Activated T-cell treated with anti-CD3 and anti-CD28 coated beads, Interleukin-2, amount 50 U/mL, for 1 hour (primary cell): ENCODE measurements around the gene SETBP1.

Experiments used
- DNase-seq: peaks from one replicate; pipeline ENCODE4 v3.0.0-alpha.2; 2020

SETBP1 gene

DNA sequence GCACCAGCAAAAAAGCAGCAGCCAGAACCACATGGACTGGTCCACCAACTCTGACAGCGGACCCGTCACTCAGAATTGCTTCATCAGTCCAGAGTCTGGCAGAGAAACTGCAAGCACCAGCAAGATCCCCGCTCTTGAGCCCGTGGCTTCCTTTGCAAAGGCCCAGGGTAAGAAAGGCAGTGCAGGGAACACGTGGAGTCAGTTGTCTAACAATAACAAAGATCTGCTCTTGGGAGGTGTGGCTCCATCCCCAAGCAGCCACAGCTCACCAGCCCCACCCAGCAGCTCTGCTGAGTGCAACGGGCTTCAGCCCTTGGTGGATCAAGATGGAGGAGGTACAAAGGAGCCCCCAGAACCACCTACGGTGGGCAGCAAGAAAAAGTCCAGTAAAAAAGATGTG, 269.3 kb downstream of the SETBP1 start:
- DNase-seq, result no peak

DNA sequence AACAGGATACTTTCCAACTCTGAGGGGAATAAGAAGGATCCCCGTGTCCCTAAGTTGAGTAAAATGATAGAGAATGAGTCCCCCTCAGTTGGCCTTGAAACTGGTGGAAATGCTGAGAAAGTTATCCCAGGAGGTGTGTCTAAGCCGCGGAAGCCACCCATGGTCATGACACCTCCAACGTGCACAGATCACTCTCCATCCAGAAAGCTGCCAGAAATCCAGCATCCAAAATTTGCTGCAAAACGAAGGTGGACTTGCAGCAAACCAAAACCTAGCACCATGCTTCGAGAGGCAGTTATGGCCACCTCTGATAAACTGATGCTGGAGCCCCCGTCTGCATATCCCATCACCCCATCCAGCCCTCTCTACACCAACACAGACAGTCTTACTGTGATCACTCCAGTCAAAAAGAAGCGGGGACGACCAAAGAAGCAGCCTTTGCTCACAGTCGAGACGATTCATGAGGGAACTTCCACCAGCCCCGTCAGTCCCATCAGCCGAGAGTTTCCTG, 270.1 kb downstream of the SETBP1 start:
- DNase-seq, result no peak

DNA sequence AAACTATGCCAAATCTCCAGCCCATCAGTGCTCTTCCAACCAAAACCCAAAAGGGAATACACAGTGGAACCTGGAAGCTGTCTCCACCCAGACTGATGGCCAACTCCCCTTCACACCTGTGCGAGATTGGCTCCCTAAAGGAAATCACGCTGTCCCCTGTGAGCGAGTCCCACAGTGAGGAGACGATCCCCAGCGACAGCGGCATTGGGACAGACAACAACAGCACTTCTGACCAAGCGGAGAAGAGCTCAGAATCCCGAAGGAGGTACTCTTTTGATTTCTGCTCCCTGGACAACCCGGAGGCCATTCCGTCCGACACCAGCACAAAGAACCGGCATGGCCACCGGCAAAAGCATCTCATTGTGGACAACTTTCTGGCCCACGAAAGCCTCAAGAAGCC, 271.1 kb downstream of the SETBP1 start:
- DNase-seq, result no peak

DNA sequence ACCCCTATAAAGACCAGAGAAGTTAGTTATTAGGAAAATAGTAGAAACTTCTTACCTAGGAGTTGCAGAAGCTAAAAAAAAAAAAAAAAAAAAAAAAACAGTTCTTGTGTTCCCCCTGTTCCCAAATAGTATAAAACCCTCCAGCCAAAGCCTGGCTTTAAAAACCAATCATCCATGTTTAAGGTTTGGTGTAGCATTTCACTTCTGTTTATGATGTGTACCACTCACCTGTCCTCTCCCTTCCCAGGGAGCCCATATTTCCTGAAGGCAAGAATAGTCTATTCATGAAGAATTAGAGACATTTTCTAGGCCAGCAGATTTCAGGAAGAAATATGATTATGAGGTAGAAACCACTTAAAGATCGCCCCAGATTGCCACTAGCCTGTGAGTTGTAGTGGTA, 273.6 kb downstream of the SETBP1 start:
- DNase-seq, result no peak

DNA sequence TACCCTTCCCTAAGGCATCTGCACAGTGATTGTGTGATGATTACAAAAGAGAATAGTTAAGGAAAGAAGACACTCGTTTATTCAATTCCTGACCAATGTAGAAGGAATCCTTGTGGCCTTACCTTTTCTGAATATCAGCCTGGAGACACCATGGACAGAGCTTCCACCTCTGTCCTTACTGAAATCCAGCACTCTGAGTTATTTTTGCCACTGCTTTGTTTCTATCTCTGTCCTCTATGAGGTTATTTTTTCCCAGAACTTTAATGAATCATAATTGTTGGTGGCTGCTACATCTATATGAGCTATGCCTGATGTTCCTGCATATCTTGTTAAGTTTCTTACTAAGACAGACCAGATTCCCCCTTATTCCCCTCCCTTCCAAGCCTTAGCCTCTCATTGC, 275.1 kb downstream of the SETBP1 start:
- no peak for DNase-seq

DNA sequence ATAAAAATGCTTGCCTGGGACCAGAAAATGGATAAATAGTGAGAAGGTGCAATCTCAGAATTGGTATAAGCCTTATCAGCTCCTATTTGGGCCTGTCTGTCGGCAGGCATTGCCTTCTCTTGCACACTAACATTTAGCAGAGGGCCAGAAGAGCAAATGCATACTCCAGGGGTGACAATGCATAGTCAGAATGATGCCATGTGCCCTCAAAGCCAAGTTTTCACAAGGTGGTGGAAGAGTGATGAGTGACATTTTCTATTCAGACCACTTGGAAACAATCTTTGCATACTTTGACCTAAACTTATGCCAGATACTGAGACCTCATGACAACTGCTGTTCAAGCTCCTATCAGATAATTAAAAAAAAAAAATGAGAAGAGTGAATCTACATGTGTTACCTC, 276.3 kb downstream of the SETBP1 start:
- DNase-seq, result no peak

DNA sequence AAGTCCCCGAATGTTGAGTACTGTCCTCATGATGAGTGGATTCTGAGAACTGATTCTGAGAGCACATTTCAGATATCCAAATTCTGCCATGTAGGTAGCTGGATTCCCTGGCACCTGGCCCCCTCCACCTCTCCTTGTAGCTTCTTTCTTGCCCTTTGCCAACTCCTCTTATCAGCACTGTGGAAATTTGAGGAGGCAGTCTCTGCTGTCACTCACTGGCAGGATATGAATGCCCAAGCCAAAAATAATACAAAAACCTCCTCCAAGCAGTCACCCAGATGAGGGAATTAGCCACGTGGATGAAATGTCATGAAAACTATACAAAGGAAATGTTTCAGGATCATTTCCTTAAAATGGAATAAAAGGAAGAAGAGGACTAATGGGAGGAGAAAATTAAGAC, 276.8 kb downstream of the SETBP1 start:
- no peak for DNase-seq

DNA sequence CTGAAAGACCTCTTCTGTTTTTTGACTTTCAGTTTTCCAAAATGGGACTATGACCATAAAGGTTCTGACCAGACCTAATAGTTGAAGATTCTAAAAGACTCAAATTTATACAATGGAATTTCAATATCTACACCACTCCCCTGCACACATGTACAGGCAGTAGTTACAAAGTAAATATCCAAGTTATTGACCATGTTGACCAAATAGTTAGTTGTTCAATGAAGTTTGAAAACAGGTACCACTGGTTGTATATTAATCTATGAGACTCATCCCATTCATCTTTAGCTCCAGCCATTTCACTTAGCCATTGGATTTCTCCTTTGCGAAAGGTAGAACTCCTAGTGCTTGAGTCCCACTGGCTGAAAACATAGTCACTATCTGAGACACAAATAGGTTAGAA, 277.4 kb downstream of the SETBP1 start:
- DNase-seq, result no peak

DNA sequence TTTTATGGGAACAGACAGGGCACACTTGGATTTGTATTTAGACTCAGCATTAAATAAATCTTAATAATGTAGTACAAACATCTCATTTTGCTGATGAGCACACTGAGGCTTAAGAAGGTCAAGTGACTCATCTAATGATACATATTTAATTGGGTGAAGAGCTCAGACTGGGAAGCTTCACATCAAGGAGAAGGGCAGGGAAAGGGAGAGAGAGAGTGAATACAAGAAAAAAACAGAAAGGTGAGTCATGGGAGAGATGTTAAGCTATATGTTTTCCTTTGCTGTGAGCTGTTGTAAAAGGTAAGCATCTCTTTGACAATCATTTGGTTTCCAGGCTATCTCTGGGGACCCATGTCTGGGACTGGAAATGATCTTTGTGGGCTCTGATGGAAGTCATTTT, 277.8 kb downstream of the SETBP1 start:
- no peak for DNase-seq

DNA sequence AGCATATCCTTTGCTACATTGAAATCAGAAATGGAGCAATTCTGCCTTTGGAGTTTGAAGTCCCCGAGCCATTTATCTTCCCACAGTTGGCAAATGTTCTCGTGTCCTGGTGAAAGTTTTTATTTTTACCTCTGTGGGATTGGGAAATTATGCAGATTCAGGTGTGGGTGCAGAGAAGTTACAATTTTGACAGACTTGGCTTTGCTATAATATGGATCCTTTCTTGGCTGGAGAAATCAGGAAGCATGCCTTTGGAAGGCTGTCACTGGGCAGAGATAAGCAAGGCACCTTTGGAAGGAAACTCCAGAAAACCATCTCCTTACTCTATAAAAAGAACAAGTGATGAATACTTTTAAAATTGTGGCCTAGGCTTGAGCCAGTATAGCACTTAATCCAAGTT, 278.3 kb downstream of the SETBP1 start:
- DNase-seq, result no peak

DNA sequence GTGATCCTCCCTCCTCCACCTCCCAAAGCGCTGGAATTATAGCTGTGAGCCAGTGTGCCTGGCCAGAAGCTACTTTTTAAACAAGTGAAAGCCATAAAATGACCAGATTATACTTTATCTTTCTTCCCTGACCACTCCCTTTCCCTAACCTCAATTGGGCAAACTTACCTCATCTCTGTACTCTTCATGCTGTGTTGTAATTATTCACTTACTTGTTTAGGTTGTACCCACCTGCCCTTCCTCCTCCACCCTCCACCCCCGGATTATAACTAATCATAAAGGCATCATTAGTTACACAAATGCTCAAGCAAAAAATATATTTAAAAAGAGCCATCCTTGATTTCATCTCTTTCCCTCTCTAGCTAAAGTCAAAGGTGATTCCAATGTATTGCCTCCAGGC, 279.9 kb downstream of the SETBP1 start:
- DNase-seq, result no peak

DNA sequence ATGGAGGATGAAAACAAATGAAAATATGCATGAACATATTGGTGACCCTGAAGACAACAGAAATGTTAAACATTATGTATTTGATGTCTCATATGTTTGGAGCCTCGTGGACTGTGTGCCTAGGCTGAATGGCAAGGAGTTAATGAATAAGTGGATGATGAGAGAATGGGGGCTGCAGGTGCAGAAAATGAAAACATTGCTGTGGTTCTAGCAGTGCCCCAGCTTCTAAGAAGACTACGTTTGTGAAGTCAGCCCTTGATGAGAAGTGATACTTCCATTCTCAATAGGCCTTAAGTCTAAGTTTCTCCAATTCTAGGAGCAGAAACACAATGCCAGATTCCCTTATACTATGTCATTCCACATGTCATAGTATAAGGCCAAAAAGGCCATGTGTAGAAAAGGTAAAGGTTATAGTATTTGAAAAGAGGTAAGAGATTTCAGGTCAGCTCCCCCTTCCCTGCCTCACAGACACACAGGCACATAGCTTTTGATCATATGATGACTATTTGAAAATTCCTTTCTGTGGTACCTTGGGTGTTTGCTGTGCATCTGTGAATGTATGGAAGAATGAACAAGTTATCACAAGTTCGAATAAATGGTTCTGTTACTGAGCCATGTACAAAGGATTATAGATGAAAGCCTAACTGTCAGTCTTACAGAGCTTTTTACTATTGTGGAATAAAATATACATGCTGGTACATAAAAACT, 280.8 kb downstream of the SETBP1 start:
- no peak for DNase-seq

DNA sequence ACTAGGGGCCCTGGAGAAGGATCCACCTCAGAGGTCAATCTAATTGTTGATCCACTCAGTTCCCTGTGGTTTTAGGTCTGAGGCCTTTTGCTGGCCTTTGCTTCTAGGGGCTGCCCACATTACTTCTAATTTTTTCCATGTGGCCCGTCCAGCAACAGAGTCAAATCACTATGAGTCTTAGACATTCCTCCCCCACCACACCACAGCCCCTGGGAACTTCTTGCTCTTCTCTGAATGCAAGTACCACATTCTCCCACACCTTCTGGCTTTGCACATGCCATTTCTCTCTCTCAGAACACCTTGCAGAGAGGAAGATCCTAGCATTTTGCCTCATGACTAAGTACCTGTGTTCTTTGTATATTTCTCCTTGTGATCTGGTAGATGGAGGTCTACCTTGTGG, 286.9 kb downstream of the SETBP1 start:
- DNase-seq, result no peak

DNA sequence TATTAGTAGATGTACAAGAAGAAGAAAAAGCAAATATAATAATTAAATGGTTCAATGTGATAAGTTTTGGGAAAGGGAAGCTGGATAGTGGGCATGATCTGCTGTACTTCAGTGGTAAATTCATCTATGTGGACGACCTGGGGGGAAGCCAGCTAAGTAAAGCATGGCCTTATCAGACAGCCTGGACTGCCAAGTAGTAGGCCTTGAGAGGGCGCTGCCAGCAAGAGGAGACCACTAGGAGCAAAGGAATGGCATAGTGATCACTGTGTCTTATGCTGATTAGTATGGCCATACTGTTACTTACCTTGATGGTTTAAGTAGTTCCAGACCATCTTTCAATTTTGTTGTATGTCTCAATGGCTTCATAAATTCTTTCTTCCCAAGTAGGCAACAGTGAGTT, 287.6 kb downstream of the SETBP1 start:
- DNase-seq, result no peak

DNA sequence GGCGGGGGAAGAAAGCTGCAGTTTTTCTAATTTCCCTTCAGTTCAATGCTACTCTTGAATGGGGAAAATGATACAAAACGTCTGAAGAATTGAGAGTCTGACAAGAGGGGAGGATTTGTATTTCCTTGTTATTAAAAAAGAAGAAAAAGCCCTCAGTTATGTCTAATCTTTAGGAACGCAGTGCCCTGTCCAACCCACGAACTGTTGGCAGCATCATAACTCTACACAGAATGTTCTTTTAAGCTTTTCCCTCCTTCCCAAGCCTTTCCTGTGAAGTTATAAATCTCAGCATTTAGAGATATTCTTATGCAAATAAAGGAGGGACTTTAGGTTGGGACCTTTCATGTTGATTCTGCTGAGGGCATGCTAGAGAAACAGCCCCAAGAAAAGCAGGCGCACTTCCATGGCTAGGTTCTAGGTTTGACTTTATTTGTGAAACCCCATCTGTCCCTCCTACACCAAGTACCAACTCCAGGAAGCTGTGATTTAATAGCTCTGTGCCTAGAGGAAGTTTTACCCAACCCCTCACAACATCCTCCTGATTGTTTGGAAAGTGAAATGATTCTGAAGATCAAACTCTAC, 288.6 kb downstream of the SETBP1 start:
- DNase-seq, result no peak

DNA sequence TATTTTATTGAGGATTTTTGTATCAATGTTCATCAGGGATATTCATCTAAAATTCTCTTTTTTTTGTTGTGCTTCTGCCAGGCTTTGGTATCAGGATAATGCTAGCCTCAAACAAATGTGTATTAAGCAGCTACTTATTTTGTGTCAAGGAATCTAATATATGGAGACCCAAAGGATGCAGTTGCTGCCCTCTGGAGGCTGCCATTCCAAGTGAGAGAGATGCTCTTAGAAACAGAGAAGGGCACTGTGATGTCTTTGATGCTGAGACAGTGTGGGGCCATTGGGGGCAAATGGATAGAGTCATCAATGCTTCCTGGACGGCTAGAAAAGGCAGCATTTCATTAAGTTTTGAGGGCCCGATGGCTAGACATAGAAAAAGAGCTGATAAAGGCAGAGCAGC, 292.6 kb downstream of the SETBP1 start:
- no peak for DNase-seq

DNA sequence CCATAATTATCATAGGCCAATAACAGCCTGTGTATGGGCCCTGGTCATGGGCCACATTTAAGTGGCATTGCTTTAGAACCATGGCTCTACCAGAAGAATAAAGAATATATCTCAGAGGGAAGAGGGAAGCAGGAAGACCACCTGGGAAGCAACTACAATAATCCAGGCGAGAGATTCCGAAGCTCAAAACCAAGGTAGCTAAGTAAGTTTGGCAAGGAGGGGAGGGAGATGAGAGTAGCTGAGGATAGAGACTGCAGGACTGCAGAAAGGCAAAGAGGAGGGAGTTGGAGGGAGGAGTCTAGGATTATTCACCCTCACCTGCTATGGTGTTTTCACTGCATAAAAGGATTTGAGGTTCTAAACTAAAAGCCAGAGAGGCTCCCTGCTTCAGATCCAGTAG, 293.5 kb downstream of the SETBP1 start:
- no peak for DNase-seq

DNA sequence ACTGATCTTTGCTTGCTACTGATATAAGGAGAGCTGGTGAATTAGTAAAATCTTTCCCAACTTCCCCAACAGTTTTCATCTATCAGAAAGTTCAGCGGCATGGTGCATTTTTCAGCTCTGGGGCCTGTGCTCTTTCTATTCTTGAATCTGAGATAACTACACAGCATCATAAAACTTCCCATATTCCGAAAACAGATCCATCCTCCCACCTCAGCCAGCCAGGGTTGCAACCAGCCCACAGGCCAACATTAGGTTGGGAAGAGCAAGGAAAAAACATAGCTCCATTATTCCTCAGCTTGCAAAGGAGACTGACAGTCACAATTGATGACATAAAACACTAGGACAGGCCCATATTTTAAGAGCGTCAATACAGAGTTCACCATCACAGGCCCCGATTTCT, 297.2 kb downstream of the SETBP1 start:
- DNase-seq, result no peak

DNA sequence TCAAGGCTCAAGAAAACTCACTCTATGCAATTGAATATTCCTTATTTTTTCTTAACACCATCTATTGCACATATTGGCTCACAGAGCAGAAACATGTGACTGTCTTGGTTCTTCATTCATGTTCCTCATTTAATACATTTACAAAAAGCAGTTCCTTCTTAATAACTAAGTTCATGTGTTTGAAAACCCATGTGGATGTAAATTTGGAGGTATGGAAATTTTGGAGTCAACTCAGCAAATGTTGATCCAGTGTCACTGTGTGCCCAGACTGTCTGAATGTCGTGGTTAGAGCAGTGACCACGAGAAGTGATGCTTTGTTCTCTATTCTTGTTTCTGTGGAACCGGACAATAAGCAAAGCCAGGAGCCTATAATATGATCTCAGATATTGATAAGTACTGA, 299.1 kb downstream of the SETBP1 start:
- no peak for DNase-seq

DNA sequence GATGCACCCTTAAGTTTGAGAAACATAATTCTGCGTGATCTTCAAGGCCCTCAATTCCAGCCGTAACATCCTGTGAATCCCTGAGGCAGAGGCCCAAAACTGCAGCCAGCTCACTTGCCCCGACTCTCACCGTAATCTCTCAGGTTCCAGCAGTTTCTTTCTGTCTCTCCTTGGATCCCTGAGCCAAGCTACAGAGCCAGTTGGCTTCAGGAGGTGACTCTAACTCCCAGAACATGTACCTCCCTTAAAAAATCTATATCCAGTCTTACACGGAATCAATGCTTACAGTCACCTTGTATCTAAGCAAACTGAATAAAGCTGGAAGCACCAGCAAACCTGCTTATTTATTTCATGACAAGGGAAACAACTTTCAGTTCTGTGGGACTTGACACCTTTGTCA, 300.4 kb downstream of the SETBP1 start:
- DNase-seq, result no peak

DNA sequence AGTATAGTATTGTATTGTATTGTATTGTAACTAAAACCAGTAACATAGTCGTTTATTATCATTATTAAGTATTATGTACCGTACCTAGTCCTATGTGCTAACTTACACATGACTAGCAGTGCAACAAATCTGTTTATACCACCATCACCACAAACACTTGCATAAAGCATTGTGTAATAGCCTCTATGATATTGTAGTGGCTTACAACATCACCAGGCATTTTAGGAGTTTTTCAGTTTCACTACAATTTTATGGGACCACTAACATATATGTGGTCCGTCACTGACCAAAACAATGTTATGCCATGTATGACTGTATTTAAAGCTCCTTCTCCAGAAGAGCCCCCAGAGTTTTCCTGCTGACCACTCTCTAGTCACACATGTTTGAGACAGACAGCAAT, 306.2 kb downstream of the SETBP1 start:
- DNase-seq, result no peak

DNA sequence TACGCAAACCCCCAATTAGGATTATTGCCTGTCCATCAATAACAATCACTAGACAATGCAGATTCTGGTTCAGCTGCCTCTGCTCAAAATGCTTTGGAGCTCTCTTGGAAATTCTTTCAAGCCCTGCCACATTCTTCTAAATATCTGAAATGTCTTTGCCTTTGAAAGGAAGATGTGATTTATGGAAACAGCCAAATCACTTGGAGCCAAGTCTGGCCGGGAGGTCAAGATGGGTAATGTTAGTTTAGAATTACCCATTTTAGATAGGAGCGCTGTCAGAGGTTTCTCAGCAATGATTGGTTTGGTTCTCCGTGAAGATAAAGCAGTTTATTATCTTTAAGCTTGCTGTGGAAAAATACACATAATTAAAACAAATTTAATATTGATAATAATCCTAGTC, 306.7 kb downstream of the SETBP1 start:
- DNase-seq, result no peak

DNA sequence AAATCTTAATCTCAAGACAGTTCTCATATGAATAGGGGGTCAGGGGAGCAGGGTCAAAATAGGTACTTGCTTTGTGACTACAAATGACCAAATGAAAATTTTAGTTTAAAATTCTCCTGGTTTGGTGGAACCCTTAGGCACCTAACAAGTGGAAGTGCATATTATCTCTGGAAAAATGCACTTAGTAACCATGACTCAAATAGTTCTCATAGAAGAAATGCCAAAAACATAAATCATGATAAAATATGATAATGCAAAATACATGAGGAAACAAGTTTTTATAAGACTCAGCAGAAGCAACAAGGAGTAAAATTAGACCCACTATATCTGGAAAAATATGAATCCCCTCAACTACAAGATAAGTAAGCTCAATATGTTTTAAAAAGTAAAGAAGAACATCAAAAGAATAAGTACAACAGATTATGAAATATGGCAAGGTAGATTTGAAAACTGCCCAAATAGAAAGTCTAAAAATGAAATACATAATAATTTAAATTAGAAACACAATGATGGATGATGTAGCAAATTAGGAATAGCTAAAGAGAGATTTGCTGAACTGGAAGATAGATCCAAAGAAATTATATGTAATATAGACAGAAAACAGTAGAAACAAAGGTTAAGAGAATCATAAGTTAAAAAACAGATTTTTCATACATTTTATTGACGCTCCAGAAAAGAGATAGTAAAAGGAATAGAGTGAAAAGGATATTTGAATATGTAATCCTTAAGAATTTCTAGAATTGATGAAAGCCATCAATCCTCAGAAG, 308.3 kb downstream of the SETBP1 start:
- no peak for DNase-seq

DNA sequence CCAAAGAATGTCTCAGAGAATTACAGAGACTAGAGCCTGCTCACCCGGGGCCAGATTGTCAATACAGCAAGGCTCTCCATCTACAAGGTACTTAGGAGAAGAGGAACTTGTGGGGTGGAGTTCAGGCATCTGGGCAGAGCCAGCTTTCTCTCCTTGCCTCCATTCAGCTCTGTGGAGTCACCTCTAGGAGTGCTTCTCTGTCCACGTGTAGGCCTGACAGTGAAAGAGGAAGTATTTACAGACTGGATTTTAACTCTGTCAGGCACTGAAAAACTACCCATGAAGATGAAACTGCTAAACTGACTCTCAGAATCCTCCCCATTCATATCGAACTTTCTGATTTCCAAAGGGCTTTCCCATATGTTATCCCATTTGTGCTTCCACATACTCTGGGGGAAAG, 315.6 kb downstream of the SETBP1 start:
- no peak for DNase-seq
